ENCODE results near the gene PCAT6. TPM values are rescaled to one million over a fixed set of nuclear protein-coding genes. Genes with fewer than 3 reads are reported as not detected.

The PCAT6 gene
- total RNA-seq, 1 donor, result 0.72 TPM

DNA sequence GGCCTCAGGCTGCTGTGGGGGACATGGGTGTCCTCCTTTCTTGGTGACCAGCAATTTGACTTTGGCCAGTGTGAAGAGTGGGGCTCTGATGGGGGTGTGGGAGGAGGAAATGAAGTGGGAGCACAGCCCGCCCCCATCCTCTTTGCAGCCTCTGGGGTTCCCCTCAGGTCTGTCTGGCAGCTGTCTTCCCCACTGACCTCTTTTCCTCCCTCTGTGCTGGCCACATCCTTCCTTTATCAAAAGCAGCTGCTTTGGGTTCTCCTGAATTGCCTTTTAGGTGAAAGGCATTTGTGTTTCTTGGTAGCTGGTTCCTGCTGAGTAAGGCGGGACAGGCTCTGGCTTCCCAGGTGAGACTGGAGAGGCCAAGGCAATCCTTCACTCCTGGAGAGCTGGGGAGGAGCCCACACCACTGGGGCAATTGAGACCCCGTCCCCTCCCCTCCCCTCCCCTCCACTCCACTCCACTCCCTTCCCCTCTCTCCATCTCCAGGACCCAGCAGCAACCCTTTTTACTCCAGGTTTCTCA is 24.9 kb downstream of the PCAT6 start:
- H3K27me3 ChIP-seq (ENCODE audit: insufficient read depth, low read length), result peaks cover 27% of the 10 kb centered on the region
- H3K4me1 ChIP-seq (ENCODE audit: insufficient read depth, low read length), result no peaks in the 10 kb centered on the region
- no peaks in the 10 kb centered on the region for H3K79me2 ChIP-seq (ENCODE audit: insufficient read depth, low read length)
- no peak overlapping the region for H2AFZ ChIP-seq (ENCODE audit: low read length)
- H3K4me2 ChIP-seq (ENCODE audit: insufficient read depth, low read length), result no peak overlapping the region
- TF ChIP-seq, protein P1, sequence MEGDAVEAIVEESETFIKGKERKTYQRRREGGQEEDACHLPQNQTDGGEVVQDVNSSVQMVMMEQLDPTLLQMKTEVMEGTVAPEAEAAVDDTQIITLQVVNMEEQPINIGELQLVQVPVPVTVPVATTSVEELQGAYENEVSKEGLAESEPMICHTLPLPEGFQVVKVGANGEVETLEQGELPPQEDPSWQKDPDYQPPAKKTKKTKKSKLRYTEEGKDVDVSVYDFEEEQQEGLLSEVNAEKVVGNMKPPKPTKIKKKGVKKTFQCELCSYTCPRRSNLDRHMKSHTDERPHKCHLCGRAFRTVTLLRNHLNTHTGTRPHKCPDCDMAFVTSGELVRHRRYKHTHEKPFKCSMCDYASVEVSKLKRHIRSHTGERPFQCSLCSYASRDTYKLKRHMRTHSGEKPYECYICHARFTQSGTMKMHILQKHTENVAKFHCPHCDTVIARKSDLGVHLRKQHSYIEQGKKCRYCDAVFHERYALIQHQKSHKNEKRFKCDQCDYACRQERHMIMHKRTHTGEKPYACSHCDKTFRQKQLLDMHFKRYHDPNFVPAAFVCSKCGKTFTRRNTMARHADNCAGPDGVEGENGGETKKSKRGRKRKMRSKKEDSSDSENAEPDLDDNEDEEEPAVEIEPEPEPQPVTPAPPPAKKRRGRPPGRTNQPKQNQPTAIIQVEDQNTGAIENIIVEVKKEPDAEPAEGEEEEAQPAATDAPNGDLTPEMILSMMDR (IDR thresholded peaks at IDR 0.05; ENCODE audit: extremely low read depth, low read depth, low read length), result no peak
- no peak overlapping the region for H3K27ac ChIP-seq (ENCODE audit: low read depth, low read length)
- H3K9me3 ChIP-seq (ENCODE audit: low read depth, low read length), result no peaks in the 10 kb centered on the region
- no peaks in the 10 kb centered on the region for H3K36me3 ChIP-seq (ENCODE audit: insufficient read depth, low read length)
- no peak for DNase-seq (ENCODE audit: insufficient read length, low spot score, missing footprints)
- no peak overlapping the region for H3K4me3 ChIP-seq (ENCODE audit: insufficient read depth, low read length)
- no peaks in the 10 kb centered on the region for H4K20me1 ChIP-seq (ENCODE audit: insufficient read depth, low read length)

GRCh38 chr1:202836623-202837403 is 26.1 kb downstream of the PCAT6 start:
- Histone ChIP-seq H3K4me2 (ENCODE audit: insufficient read depth, low read length) (no peak overlapping the region), H4K20me1 (ENCODE audit: insufficient read depth, low read length) (no peaks in the 10 kb centered on the region), H3K9me3 (ENCODE audit: low read depth, low read length) (no peaks in the 10 kb centered on the region), H3K4me1 (ENCODE audit: insufficient read depth, low read length) (no peaks in the 10 kb centered on the region), H3K79me2 (ENCODE audit: insufficient read depth, low read length) (no peaks in the 10 kb centered on the region), H3K27ac (ENCODE audit: low read depth, low read length) (no peak overlapping the region), H2AFZ (ENCODE audit: low read length) (no peak overlapping the region), H3K27me3 (ENCODE audit: insufficient read depth, low read length) (peaks cover 31% of the 10 kb centered on the region), H3K4me3 (ENCODE audit: insufficient read depth, low read length) (no peak overlapping the region), H3K36me3 (ENCODE audit: insufficient read depth, low read length) (no peaks in the 10 kb centered on the region)
- TF ChIP-seq, protein P1 (IDR thresholded peaks at IDR 0.05; ENCODE audit: extremely low read depth, low read depth, low read length), result no peak
- DNase-seq (ENCODE audit: insufficient read length, low spot score, missing footprints), result no peak

- Histone ChIP-seq H3K4me2 (ENCODE audit: insufficient read depth, low read length) (no peak overlapping the region), H2AFZ (ENCODE audit: low read length) (no peak overlapping the region), H3K27me3 (ENCODE audit: insufficient read depth, low read length) (peaks cover 31% of the 10 kb centered on the region)
Observed at GRCh38 chr1:202837746-202838262, 27.1 kb downstream of the PCAT6 start.

GRCh38 chr1:202843081-202843480 is 32.3 kb downstream of the PCAT6 start:
- H3K27me3 ChIP-seq (ENCODE audit: insufficient read depth, low read length), result peaks cover 4% of the 10 kb centered on the region
- no peak overlapping the region for H3K4me2 ChIP-seq (ENCODE audit: insufficient read depth, low read length)
- TF ChIP-seq, protein P1 (IDR thresholded peaks at IDR 0.05; ENCODE audit: extremely low read depth, low read depth, low read length), result no peak
- no peak overlapping the region for H2AFZ ChIP-seq (ENCODE audit: low read length)
- DNase-seq (ENCODE audit: insufficient read length, low spot score, missing footprints), result no peak
- no peak overlapping the region for H3K27ac ChIP-seq (ENCODE audit: low read depth, low read length)
- H3K4me1 ChIP-seq (ENCODE audit: insufficient read depth, low read length), result no peaks in the 10 kb centered on the region
- H3K36me3 ChIP-seq (ENCODE audit: insufficient read depth, low read length), result no peaks in the 10 kb centered on the region
- H4K20me1 ChIP-seq (ENCODE audit: insufficient read depth, low read length), result no peaks in the 10 kb centered on the region
- H3K9me3 ChIP-seq (ENCODE audit: low read depth, low read length), result no peaks in the 10 kb centered on the region
- no peaks in the 10 kb centered on the region for H3K79me2 ChIP-seq (ENCODE audit: insufficient read depth, low read length)
- H3K4me3 ChIP-seq (ENCODE audit: insufficient read depth, low read length), result no peak overlapping the region

More at GRCh38 chr1:202837746-202838262, 27.1 kb downstream of the PCAT6 start:
- Histone ChIP-seq H3K27ac (ENCODE audit: low read depth, low read length) (no peak overlapping the region), H3K79me2 (ENCODE audit: insufficient read depth, low read length) (no peaks in the 10 kb centered on the region), H3K9me3 (ENCODE audit: low read depth, low read length) (no peaks in the 10 kb centered on the region), H3K36me3 (ENCODE audit: insufficient read depth, low read length) (no peaks in the 10 kb centered on the region), H3K4me1 (ENCODE audit: insufficient read depth, low read length) (no peaks in the 10 kb centered on the region), H3K4me3 (ENCODE audit: insufficient read depth, low read length) (no peak overlapping the region), H4K20me1 (ENCODE audit: insufficient read depth, low read length) (no peaks in the 10 kb centered on the region)
- TF ChIP-seq, protein P1 (IDR thresholded peaks at IDR 0.05; ENCODE audit: extremely low read depth, low read depth, low read length), result no peak
- DNase-seq (ENCODE audit: insufficient read length, low spot score, missing footprints), result no peak

All from osteoblast (primary cell).